GM12874 (cell line): ENCODE measurements around the gene CYP27B1.
A peak's percentile ranks its signal among the peaks of the same experiment; 100 is the strongest.

Source experiments
- CTCF ChIP-seq: IDR thresholded peaks from 2 replicates; pipeline ENCODE4 v1.5.1; 2011; ENCODE audit warnings: low read depth, mild to moderate bottlenecking, control low read depth, low read length, moderate library complexity; ENCODE audit not compliant: insufficient read depth

CYP27B1 gene

GRCh38 chr12:57744194-57744776 lies 22.6 kb downstream of the CYP27B1 start:
- TF ChIP-seq CTCF, result no peak

GRCh38 chr12:57743769-57744168 lies 23.1 kb downstream of the CYP27B1 start:
- TF ChIP-seq CTCF, result no peak

GRCh38 chr12:57741844-57742738 lies 24.8 kb downstream of the CYP27B1 start:
- peak; percentile 79 for TF ChIP-seq CTCF

- TF ChIP-seq CTCF, result no peak
These were observed 25.5 kb downstream of the CYP27B1 start for GRCh38 chr12:57741413-57741789.

GRCh38 chr12:57740656-57741412 lies 26.0 kb downstream of the CYP27B1 start:
- TF ChIP-seq CTCF, result no peak

GRCh38 chr12:57739914-57740538 lies 26.9 kb downstream of the CYP27B1 start:
- no peak for TF ChIP-seq CTCF

- TF ChIP-seq CTCF, result no peak
These were observed 27.5 kb downstream of the CYP27B1 start for GRCh38 chr12:57739387-57739786.
